ENCODE results near the gene ARL2BP.
A peak's percentile ranks its signal among the peaks of the same experiment; 100 is the strongest.

Gene ARL2BP

GRCh38 chr16:57235128-57236021 is 9.7 kb upstream of the ARL2BP start:
- DNase-seq (ENCODE audit: low spot score): peak; percentile 84

- DNase-seq (ENCODE audit: low spot score): no peak
These were observed 9.1 kb upstream of the ARL2BP start for GRCh38 chr16:57236022-57236350.

- no peak for DNase-seq (ENCODE audit: low spot score)
These were observed 6.4 kb upstream of the ARL2BP start for GRCh38 chr16:57238682-57239081.

GRCh38 chr16:57239107-57239506 is 6.0 kb upstream of the ARL2BP start:
- no peak for DNase-seq (ENCODE audit: low spot score)

- DNase-seq (ENCODE audit: low spot score): peak; percentile 73
These were observed 4.2 kb upstream of the ARL2BP start for GRCh38 chr16:57240851-57241250.

GRCh38 chr16:57242650-57243049 is 2.4 kb upstream of the ARL2BP start:
- DNase-seq (ENCODE audit: low spot score): no peak

GRCh38 chr16:57244463-57244766 is 644 bp upstream of the ARL2BP start:
- no peak for DNase-seq (ENCODE audit: low spot score)

GRCh38 chr16:57245472-57246113 is 534 bp downstream of the ARL2BP start:
- peak; percentile 36 for DNase-seq (ENCODE audit: low spot score)

- DNase-seq (ENCODE audit: low spot score): no peak
These were observed 6.3 kb downstream of the ARL2BP start for GRCh38 chr16:57251352-57251751.

GRCh38 chr16:57252148-57252721 is 7.2 kb downstream of the ARL2BP start:
- no peak for DNase-seq (ENCODE audit: low spot score)

GRCh38 chr16:57253466-57253865 is 8.4 kb downstream of the ARL2BP start:
- DNase-seq (ENCODE audit: low spot score): no peak

- DNase-seq (ENCODE audit: low spot score): no peak
These were observed 10.8 kb downstream of the ARL2BP start for GRCh38 chr16:57255686-57256415.

- no peak for DNase-seq (ENCODE audit: low spot score)
These were observed 11.7 kb downstream of the ARL2BP start for GRCh38 chr16:57256601-57257395.

GRCh38 chr16:57257455-57258070 is 12.5 kb downstream of the ARL2BP start:
- no peak for DNase-seq (ENCODE audit: low spot score)

GRCh38 chr16:57258226-57258909 is 13.3 kb downstream of the ARL2BP start:
- DNase-seq (ENCODE audit: low spot score): no peak

- DNase-seq (ENCODE audit: low spot score): no peak
These were observed 13.9 kb downstream of the ARL2BP start for GRCh38 chr16:57258910-57259475.

GRCh38 chr16:57260294-57260929 is 15.4 kb downstream of the ARL2BP start:
- no peak for DNase-seq (ENCODE audit: low spot score)

GRCh38 chr16:57261806-57262205 is 16.7 kb downstream of the ARL2BP start:
- DNase-seq (ENCODE audit: low spot score): no peak

- DNase-seq (ENCODE audit: low spot score): no peak
These were observed 17.9 kb downstream of the ARL2BP start for GRCh38 chr16:57262841-57263540.

All from NAMALWA (cell line).